GM23248 (cell line): Measurements from ENCODE around the gene SLC6A9. TPM values are rescaled to one million over a fixed set of nuclear protein-coding genes. Genes with fewer than 3 reads are reported as not detected.

Experiments used
- DNase-seq: peaks from one replicate; pipeline ENCODE4 v3.0.0-alpha.2; 2015
- H2AFZ ChIP-seq: fragments of 200-600 bp; sonication (generic); 2 replicates; pipeline ENCODE4 v1.6.1; 2016; ENCODE audit warnings: antibody characterized with exemption
- H3F3A ChIP-seq: fragments of 200-600 bp; sonication (generic); 2 replicates; pipeline ENCODE4 v1.6.1; 2016; ENCODE audit warnings: mild to moderate bottlenecking, antibody characterized with exemption, mixed run types; ENCODE audit not compliant: insufficient read depth
- H3K27ac ChIP-seq: fragments of 200-600 bp; sonication (generic); 2 replicates; pipeline ENCODE4 v1.5.1; 2016; ENCODE audit warnings: mild to moderate bottlenecking
- H3K27me3 ChIP-seq: fragments of 200-600 bp; sonication (generic); replicated peaks from 2 replicates; pipeline ENCODE4 v1.6.1; 2016; ENCODE audit warnings: mild to moderate bottlenecking; ENCODE audit not compliant: insufficient read depth
- H3K36me3 ChIP-seq: fragments of 200-600 bp; sonication (generic); 2 replicates; pipeline ENCODE4 v1.6.1; 2016; ENCODE audit warnings: low read depth, mild to moderate bottlenecking
- H3K4me1 ChIP-seq: fragments of 200-600 bp; sonication (generic); 2 replicates; pipeline ENCODE4 v1.6.1; 2016; ENCODE audit warnings: mild to moderate bottlenecking; ENCODE audit not compliant: insufficient read depth
- H3K4me2 ChIP-seq: fragments of 200-600 bp; sonication (generic); one replicate; pipeline ENCODE4 v1.6.1; 2016; ENCODE audit warnings: mild to moderate bottlenecking; ENCODE audit not compliant: unreplicated experiment
- H3K4me3 ChIP-seq: fragments of 200-600 bp; sonication (generic); 2 replicates; pipeline ENCODE4 v1.5.1; 2016; ENCODE audit warnings: mild to moderate bottlenecking
- H3K79me2 ChIP-seq: fragments of 200-600 bp; sonication (generic); 2 replicates; pipeline ENCODE4 v1.6.1; 2016; ENCODE audit warnings: mild to moderate bottlenecking; ENCODE audit not compliant: insufficient read depth
- H3K9ac ChIP-seq: fragments of 200-600 bp; sonication (generic); 2 replicates; pipeline ENCODE4 v1.6.1; 2016; ENCODE audit warnings: mild to moderate bottlenecking
- H3K9me2 ChIP-seq: fragments of 200-600 bp; sonication (generic); 2 replicates; pipeline ENCODE4 v1.6.1; 2016; ENCODE audit warnings: mixed run types, mild to moderate bottlenecking, moderate library complexity; ENCODE audit not compliant: insufficient read depth
- H3K9me3 ChIP-seq: fragments of 200-600 bp; sonication (generic); one replicate; pipeline ENCODE4 v1.6.1; 2017; ENCODE audit warnings: low read depth
- H4K20me1 ChIP-seq: fragments of 200-600 bp; sonication (generic); 2 replicates; pipeline ENCODE4 v1.6.0; 2016; ENCODE audit not compliant: insufficient read depth
- EZH2 ChIP-seq: fragments of 200-600 bp; sonication (generic); IDR thresholded peaks from 2 replicates; pipeline ENCODE4 v1.6.1; 2018; ENCODE audit warnings: antibody characterized with exemption, mild to moderate bottlenecking; ENCODE audit not compliant: insufficient read depth, poor library complexity, severe bottlenecking
- EZH2phosphoT487 ChIP-seq: fragments of 200-600 bp; sonication (generic); IDR thresholded peaks from 2 replicates; pipeline ENCODE4 v1.6.1; 2018; ENCODE audit warnings: antibody characterized with exemption, moderate library complexity, mild to moderate bottlenecking, low read depth; ENCODE audit not compliant: insufficient read depth
- WGBS, 2 experiments: methylation state at CpG; one replicate each; pipeline ENCODE4 v1.1.6; 2015 to 2017; ENCODE audit warnings: low lambda C conversion rate in 2 of 2, low coverage in 1 of 2; ENCODE audit errors: missing lambda C conversion rate in 2 of 2; 5-methylcytosine and 5-hydroxymethylcytosine counted together
- in situ Hi-C: fragments of 300-500 bp; cut with MboI; formaldehyde crosslinking; loops from 2 replicates; pipeline ENCODE4 v1.15.0; 2020
- polyA plus RNA-seq: library from polyadenylated mRNA; unstranded; fragments of >200 nt; fragmentation: Nextera tagmentation; extraction: Ambion mirVana; gene quantifications from 2 replicates; pipeline ENCODE4 v1.2.1, GENCODE V29; 2016
- total RNA-seq: library from RNA; depleted of rRNA; stranded (reverse); fragments of >200 nt; shearing (Covaris generic); gene quantifications from 2 replicates; pipeline ENCODE4 v1.2.3, GENCODE V29; 2014

Gene SLC6A9
- total and polyA plus RNA-seq, 2 experiments from 2014 or later = 22.2 to 34.6 TPM

GRCh38 chr1:43975249-43975961 is 55.9 kb downstream of the SLC6A9 start:
- H3K9me2 ChIP-seq = no peaks in the 10 kb centered on the region
- in situ Hi-C loops = no loop called here
- peaks cover 63% of the 10 kb centered on the region for H3K79me2 ChIP-seq
- H3K27ac ChIP-seq = peak overlapping the region; percentile 77
- 2 to 5% methylated on average over 24 to 33 of the region's 34 CpGs for WGBS, 2 experiments
- peak; percentile 67 for DNase-seq
- no peaks in the 10 kb centered on the region for H4K20me1 ChIP-seq
- peaks cover 14% of the 10 kb centered on the region; the same call in 1 of the 2 replicates for H3F3A ChIP-seq
- peak overlapping the region; percentile 95 for H3K4me3 ChIP-seq
- peaks cover 10% of the 10 kb centered on the region; the same call in 1 of the 2 replicates for H3K36me3 ChIP-seq
- peaks cover 29% of the 10 kb centered on the region for H3K4me1 ChIP-seq
- peak overlapping the region; percentile 87 for H2AFZ ChIP-seq
- H3K9me3 ChIP-seq = no peaks in the 10 kb centered on the region
- no peaks in the 10 kb centered on the region for H3K27me3 ChIP-seq
- TF ChIP-seq EZH2phosphoT487 = no peak
- no peak for TF ChIP-seq EZH2
- H3K9ac ChIP-seq = peak overlapping the region; percentile 96
- peak overlapping the region; percentile 96 for H3K4me2 ChIP-seq

GRCh38 chr1:43974443-43975248 is 56.6 kb downstream of the SLC6A9 start, which contains the start of gene ATP6V0B:
ATP6V0B (plus strand) TSS chr1:43974960; CDS start chr1:43975041, 81 bp downstream.
- Histone ChIP-seq H3K27ac (peak within 1 kb of the TSS; percentile 77), H3K4me2 (peak within 1 kb of the TSS; percentile 96), H3K9me2 (no peaks in the 10 kb centered on the region), H3K36me3 (peaks cover 10% of the 10 kb centered on the region; the same call in 1 of the 2 replicates), H3K4me1 (peaks cover 24% of the 10 kb centered on the region; the same call in 1 of the 2 replicates), H3F3A (peaks cover 14% of the 10 kb centered on the region; the same call in 1 of the 2 replicates), H3K9me3 (no peaks in the 10 kb centered on the region), H3K9ac (peak within 1 kb of the TSS; percentile 96), H3K79me2 (peaks cover 58% of the 10 kb centered on the region), H2AFZ (peak within 1 kb of the TSS; percentile 87), H4K20me1 (no peaks in the 10 kb centered on the region), H3K4me3 (peak within 1 kb of the TSS; percentile 95), H3K27me3 (no peaks in the 10 kb centered on the region)
- in situ Hi-C loops = no loop called here
- peak; percentile 99 for DNase-seq
- TF ChIP-seq EZH2 (no peak), EZH2phosphoT487 (no peak)
- WGBS, 2 experiments = 2 to 3% methylated on average over 49 to 77 of the region's 93 CpGs

GRCh38 chr1:43973981-43974442 is 57.2 kb downstream of the SLC6A9 start:
- Histone ChIP-seq H3K4me2 (peak overlapping the region; percentile 96), H3K79me2 (peaks cover 56% of the 10 kb centered on the region), H4K20me1 (no peaks in the 10 kb centered on the region), H3K4me1 (peaks cover 24% of the 10 kb centered on the region; the same call in 1 of the 2 replicates), H2AFZ (peak overlapping the region; percentile 87), H3K27me3 (no peaks in the 10 kb centered on the region), H3K9me2 (no peaks in the 10 kb centered on the region), H3K36me3 (peaks cover 10% of the 10 kb centered on the region; the same call in 1 of the 2 replicates), H3K9ac (peak overlapping the region; percentile 96), H3K4me3 (peak overlapping the region; percentile 95), H3K27ac (0 out of 2 replicates have a peak overlapping the region, but pooled peaks have one; percentile 77), H3F3A (peaks cover 17% of the 10 kb centered on the region), H3K9me3 (no peaks in the 10 kb centered on the region)
- no peak for DNase-seq
- in situ Hi-C loops = no loop called here
- TF ChIP-seq EZH2 (no peak), EZH2phosphoT487 (no peak)
- WGBS, 2 experiments = 70 to 74% methylated on average over 9 of the region's 9 CpGs

DNA sequence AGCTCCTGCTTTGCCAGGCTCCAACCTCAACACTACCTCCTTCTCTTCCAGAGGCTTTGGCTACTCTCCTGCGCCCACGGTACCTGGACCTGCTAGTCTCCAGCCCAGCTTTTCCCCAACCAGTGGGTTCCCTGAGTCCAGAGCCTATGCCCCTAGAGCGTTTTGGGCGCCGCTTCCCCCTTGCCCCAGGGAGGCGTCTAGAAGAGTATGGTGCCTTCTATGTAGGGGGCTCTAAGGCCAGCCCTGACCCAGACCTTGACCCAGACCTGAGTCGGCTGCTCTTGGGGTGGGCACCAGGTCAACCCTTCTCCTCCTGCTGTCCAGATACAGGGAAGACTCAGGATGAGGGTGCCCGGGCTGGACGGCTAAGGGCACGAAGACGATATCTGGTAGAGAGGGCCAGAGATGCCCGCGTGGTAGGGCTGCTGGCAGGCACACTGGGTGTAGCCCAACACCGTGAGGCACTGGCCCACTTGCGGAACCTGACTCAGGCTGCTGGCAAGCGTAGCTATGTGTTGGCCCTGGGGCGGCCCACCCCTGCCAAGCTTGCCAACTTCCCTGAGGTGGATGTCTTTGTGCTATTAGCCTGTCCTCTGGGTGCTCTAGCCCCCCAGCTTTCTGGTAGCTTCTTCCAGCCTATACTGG is 59.8 kb downstream of the SLC6A9 start:
- in situ Hi-C loops = no loop called here
- H3K36me3 ChIP-seq = no peaks in the 10 kb centered on the region
- H3K4me3 ChIP-seq = no peak overlapping the region

More for the DNA sequence above, 59.8 kb downstream of the SLC6A9 start:
- Histone ChIP-seq H3F3A (peaks cover 15% of the 10 kb centered on the region), H3K9me2 (no peaks in the 10 kb centered on the region), H3K4me1 (peaks cover 14% of the 10 kb centered on the region; the same call in 1 of the 2 replicates), H3K27ac (no peak overlapping the region), H3K27me3 (no peaks in the 10 kb centered on the region), H3K79me2 (peaks cover 32% of the 10 kb centered on the region), H2AFZ (no peak overlapping the region), H3K9me3 (no peaks in the 10 kb centered on the region), H4K20me1 (no peaks in the 10 kb centered on the region), H3K4me2 (no peak overlapping the region), H3K9ac (no peak overlapping the region)
- 92% methylated on average over 17 of the region's 17 CpGs for WGBS, 2 experiments
- no peak for DNase-seq
- TF ChIP-seq EZH2phosphoT487 = no peak
- no peak for TF ChIP-seq EZH2
